Gastroesophageal sphincter (tissue), 4 donors: Measurements from ENCODE around the gene GTSF1L. TPM values are rescaled to one million over a fixed set of nuclear protein-coding genes. Genes with fewer than 3 reads are reported as not detected.
A peak's percentile ranks its signal among the peaks of the same experiment; 100 is the strongest.
"Not testable (repeated sequence)": the region's sequence is repeated elsewhere in the genome, so short reads cannot be mapped to it uniquely, and the experiment has no call there.

ENCODE experiments used
- ATAC-seq: fragments of 150-250 bp; one replicate; pipeline ENCODE4 v1.9.1; 2016; ENCODE audit warnings: mild to moderate bottlenecking, moderate library complexity
- H3K27ac ChIP-seq, 4 donors: fragments of 200-600 bp; sonication (generic) in 3 of 4; 1 replicate in 3 of 4; 2 replicates in 1 of 4; pipeline ENCODE4 v1.5.1; 2016 to 2019
- H3K27me3 ChIP-seq: fragments of 200-600 bp; sonication (generic); one replicate; pipeline ENCODE4 v1.5.1; 2019
- H3K36me3 ChIP-seq, 2 donors: fragments of 200-600 bp; sonication (generic); one replicate each; pipeline ENCODE4 v1.5.1; 2019; ENCODE audit warnings: control low read depth in 1 of 2
- H3K4me1 ChIP-seq, 3 donors: fragments of 200-600 bp; sonication (generic); 1 replicate in 2 of 3; 2 replicates in 1 of 3; pipeline ENCODE4 v1.5.1; 2016 to 2019; ENCODE audit warnings: control low read depth in 2 of 3
- H3K4me3 ChIP-seq, 2 donors: fragments of 200-600 bp; sonication (generic); one replicate each; pipeline ENCODE4 v1.5.1; 2019; ENCODE audit warnings: mild to moderate bottlenecking in 1 of 2, moderate library complexity in 1 of 2
- H3K9me3 ChIP-seq, 3 donors: fragments of 200-600 bp; sonication (generic); one replicate each; pipeline ENCODE4 v1.5.1; 2017 to 2019; ENCODE audit warnings: control low read depth in 2 of 3
- CTCF ChIP-seq, 4 experiments: fragments of 200-600 bp in 2 of 4; fragments of 450-650 bp in 2 of 4; sonication (generic) in 1 of 4; IDR thresholded peaks; one replicate each; pipeline ENCODE4 v1.5.1; 2017 to 2019; ENCODE audit warnings: antibody characterized with exemption in 4 of 4, mild to moderate bottlenecking in 2 of 4, moderate library complexity in 2 of 4
- EP300 ChIP-seq: sonication (generic); formaldehyde crosslinking; IDR thresholded peaks from one replicate; pipeline ENCODE4 v1.6.1; 2017; ENCODE audit warnings: antibody characterized with exemption, mild to moderate bottlenecking
- POLR2A ChIP-seq, 2 donors: fragments of 450-650 bp; IDR thresholded peaks; one replicate each; pipeline ENCODE4 v1.6.1; 2017; ENCODE audit warnings: antibody characterized with exemption in 2 of 2, mild to moderate bottlenecking in 2 of 2, moderate library complexity in 1 of 2
- POLR2AphosphoS5 ChIP-seq: sonication (generic); formaldehyde crosslinking; IDR thresholded peaks from one replicate; pipeline ENCODE4 v1.6.1; 2017; ENCODE audit warnings: antibody characterized with exemption
- WGBS, 2 donors: methylation state at CpG; one replicate each; pipeline ENCODE4 v1.1.5; 2018; ENCODE audit warnings: low coverage in 1 of 2; 5-methylcytosine and 5-hydroxymethylcytosine counted together
- total RNA-seq, 4 donors: library from RNA; depleted of rRNA; stranded (reverse); fragments of >200 nt; gene quantifications; one replicate each; pipeline ENCODE4 v1.1.0, GENCODE V29; 2016

The GTSF1L gene
- total RNA-seq, 4 donors from 2014 or later, result not detected

GRCh38 chr20:43761386-43762340 lies 34.9 kb upstream of the GTSF1L start:
- Histone ChIP-seq H3K4me1 (peaks cover 0 to 35% (median 0%) of the 10 kb centered on the region in 3 donors), H3K36me3 (no peaks in the 10 kb centered on the region), H3K4me3 (no peak overlapping the region), H3K9me3 (no peaks in the 10 kb centered on the region), H3K27ac (peak overlapping the region; percentile 32 to 75 (median 56)), H3K27me3 (no peaks in the 10 kb centered on the region)
- no peak for TF ChIP-seq CTCF (IDR thresholded peaks at IDR 0.05)
- no peak for TF ChIP-seq POLR2AphosphoS5
- no peak for TF ChIP-seq EP300
- no peak for TF ChIP-seq POLR2A (IDR thresholded peaks at IDR 0.05)
- 49 to 52% methylated on average over 6 to 14 of the region's 15 CpGs for WGBS, 2 donors
- ATAC-seq, result no peak

- H3K27ac ChIP-seq, H3K27me3 ChIP-seq, H3K4me3 ChIP-seq, H3K36me3 ChIP-seq, ATAC-seq, H3K9me3 ChIP-seq: not testable (repeated sequence)
- H3K4me1 ChIP-seq, result peaks cover 0 to 18% (median 0%) of the 10 kb centered on the region in 3 donors
- WGBS, 2 donors, result 86 to 93% methylated on average over 6 of the region's 6 CpGs
Measured at GRCh38 chr20:43757888-43758287, 31.1 kb upstream of the GTSF1L start.

GRCh38 chr20:43755851-43756250 lies 29.0 kb upstream of the GTSF1L start:
- Histone ChIP-seq H3K27me3 (no peaks in the 10 kb centered on the region), H3K4me1 (peaks cover 0 to 22% (median 0%) of the 10 kb centered on the region in 3 donors), H3K27ac (peak overlapping the region in 2 of 4 donors; percentile 26 to 49), H3K9me3 (no peaks in the 10 kb centered on the region), H3K4me3 (no peak overlapping the region), H3K36me3 (no peaks in the 10 kb centered on the region)
- 75 to 100% methylated on average over 2 to 8 of the region's 8 CpGs for WGBS, 2 donors
- TF ChIP-seq POLR2AphosphoS5, result no peak
- no peak for TF ChIP-seq POLR2A (IDR thresholded peaks at IDR 0.05)
- TF ChIP-seq EP300, result no peak
- no peak for ATAC-seq

GRCh38 chr20:43755390-43755789 lies 28.6 kb upstream of the GTSF1L start:
- TF ChIP-seq POLR2A (IDR thresholded peaks at IDR 0.05), result no peak
- TF ChIP-seq POLR2AphosphoS5, result no peak
- TF ChIP-seq EP300, result no peak
- no peak for TF ChIP-seq CTCF (IDR thresholded peaks at IDR 0.05)
- Histone ChIP-seq H3K9me3 (no peaks in the 10 kb centered on the region), H3K4me3 (no peak overlapping the region), H3K27ac (peak overlapping the region in 2 of 4 donors; percentile 26 to 49), H3K4me1 (peaks cover 0 to 27% (median 0%) of the 10 kb centered on the region in 3 donors), H3K36me3 (no peaks in the 10 kb centered on the region), H3K27me3 (no peaks in the 10 kb centered on the region)
- WGBS, 2 donors, result 70 to 73% methylated on average over 4 to 5 of the region's 7 CpGs
- no peak for ATAC-seq

GRCh38 chr20:43752561-43753301 lies 25.9 kb upstream of the GTSF1L start:
- Histone ChIP-seq H3K4me3 (no peak overlapping the region), H3K27ac (peak overlapping the region; percentile 82 to 86 (median 85)), H3K36me3 (no peaks in the 10 kb centered on the region), H3K9me3 (no peaks in the 10 kb centered on the region), H3K4me1 (peaks cover 0 to 37% (median 0%) of the 10 kb centered on the region in 3 donors), H3K27me3 (peaks cover 6% of the 10 kb centered on the region)
- no peak for ATAC-seq
- TF ChIP-seq POLR2AphosphoS5 (no peak), EP300 (no peak), CTCF (IDR thresholded peaks at IDR 0.05) (no peak)
- WGBS, 2 donors, result 77 to 100% methylated on average over 1 to 12 of the region's 13 CpGs
